Right lung (tissue), 5 donors: Measurements from ENCODE around the gene C1QTNF2. TPM values are rescaled to one million over a fixed set of nuclear protein-coding genes. Genes with fewer than 3 reads are reported as not detected.
"Not testable (repeated sequence)": the region's sequence is repeated elsewhere in the genome, so short reads cannot be mapped to it uniquely, and the experiment has no call there.

ENCODE experiments used
- DNase-seq, 2 donors: peaks; one replicate each; pipeline ENCODE4 v3.0.0-alpha.2; 2013
- polyA plus RNA-seq, 5 donors: library from polyadenylated mRNA; unstranded; fragments of 120-200 nt; gene quantifications; one replicate each; pipeline versions ENCODE4 v1.2.1 to v1.2.3, GENCODE V29; 2013; ENCODE audit warnings: inconsistent platforms in 1 of 5, low replicate concordance in 1 of 5; ENCODE audit not compliant: insufficient read length in 5 of 5, insufficient read depth in 1 of 5

Gene C1QTNF2
- polyA plus RNA-seq, 5 donors, result 2.9 to 5.1 (median 3.3) TPM

DNA sequence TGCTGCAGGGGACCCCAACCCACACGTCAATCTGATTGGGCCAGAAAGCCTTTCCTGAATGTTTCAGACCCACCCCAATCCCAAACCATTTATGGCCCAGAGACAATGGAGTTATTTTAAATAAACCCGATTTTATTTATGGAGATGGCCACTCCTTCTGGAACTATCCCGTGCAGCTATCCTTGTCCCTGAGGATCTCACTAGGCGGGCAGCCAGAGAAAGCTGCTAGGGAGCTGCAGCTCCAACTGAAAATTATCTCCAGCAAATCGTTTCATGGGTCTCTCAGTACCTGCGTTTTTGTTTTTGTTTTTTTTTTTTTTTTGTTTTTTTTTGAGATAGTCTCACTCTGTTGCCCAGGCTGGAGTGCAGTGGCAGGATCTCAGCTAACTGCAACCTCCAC, 23.0 kb downstream of the C1QTNF2 start:
- DNase-seq, result no peak

DNA sequence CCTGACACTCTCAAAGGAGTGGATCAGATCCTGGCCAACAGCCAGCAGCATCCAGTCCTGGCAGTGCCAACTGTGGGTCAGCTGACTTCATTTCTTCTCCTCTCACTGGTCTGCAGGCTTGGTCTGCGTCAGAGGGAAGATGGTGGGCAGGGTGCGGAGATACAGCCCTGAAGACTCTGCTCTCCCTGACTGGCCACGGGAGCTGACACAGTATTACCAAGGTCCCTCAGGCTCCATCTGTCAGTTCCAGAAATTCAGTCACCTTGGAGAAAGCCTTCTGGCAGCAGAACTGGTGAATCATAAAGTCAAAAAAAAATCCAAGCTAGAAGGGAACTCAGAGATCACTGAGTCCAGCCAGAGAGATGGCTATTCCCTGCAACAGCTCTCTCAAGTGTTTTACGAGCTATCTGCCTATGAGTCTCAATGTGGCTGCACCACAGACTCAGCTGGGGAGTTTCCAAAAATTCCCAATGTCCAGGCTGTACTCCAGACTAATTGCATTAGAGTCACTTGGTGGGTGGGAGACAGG, 27.9 kb downstream of the C1QTNF2 start:
- DNase-seq, result no peak

DNA sequence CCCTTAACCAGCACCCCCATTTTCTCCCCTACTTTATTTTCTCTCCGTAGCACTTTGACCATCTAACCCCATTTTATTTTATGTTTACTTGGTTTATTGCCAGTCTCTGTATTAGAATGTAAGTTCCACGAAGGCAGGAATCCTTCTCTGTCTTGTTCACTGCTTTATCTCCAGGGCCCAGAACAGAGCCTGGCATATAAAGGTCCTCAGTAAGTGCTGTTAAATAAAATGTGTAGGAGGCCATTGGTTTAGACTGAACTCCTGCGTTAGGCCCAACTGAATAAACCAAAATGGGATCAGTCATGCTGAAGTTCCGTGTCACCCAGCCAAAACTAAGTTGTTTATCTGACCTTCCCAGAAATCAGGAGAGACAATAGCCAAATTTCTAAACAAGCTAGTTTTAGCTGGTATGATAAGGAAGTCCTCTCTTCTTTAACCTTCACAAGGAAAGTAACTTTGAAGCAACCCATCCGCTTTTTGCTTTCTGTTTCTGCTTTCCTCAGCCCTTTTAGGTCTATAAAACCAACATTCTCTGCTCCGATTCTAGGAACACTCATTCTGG, 29.0 kb downstream of the C1QTNF2 start:
- DNase-seq, result no peak

DNA sequence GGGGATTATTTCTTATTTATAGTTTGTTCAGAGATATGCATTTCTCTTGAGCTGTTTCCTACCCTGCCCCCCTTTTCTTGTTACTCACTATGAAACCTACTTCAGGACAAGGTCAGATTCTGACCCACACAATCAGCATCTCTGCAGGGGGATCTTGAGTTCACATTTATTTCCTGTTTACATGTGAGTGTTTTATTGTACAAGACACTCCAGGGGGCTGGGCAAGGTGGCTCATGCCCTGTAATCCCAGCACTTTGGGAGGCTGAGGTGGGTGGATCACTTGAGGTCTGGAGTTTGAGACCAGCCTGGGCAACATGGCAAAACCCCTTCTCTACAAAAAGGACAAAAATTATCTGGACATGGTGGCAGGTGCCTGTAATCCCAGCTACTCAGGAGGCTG, 29.9 kb downstream of the C1QTNF2 start:
- not testable (repeated sequence) for DNase-seq

DNA sequence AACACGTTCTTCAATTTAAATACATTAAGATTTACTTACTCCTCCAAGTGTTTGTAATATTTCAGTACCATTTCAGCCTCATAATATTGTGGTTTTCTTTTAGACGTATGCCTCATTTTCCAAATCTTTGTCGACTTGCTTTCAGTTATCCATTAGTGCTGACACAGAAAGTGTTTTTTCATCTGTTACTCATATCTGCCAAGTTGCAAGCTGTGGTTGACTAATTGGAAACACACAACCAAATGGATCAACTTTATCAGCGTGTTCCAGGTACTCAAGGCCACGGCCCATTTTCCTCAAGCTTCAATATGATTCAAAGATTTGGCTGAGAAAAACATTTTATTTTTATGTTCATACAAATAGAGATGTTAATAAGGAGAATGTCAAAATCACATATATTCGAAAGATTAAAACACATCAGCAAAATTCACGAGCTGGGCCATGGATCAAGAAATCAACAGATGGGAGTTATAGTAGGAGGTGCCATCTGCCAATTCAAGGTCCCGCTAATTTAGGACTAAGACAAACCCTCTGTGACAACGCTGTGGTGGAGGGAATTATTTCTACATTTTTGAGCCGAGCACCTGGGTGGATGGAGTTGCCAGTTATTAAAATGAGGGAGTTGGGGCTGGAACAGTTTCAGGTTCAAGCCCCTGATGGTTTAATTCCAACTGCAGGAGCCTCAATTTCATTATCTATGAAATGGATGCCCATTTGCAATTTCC, 30.9 kb downstream of the C1QTNF2 start:
- DNase-seq, result no peak

DNA sequence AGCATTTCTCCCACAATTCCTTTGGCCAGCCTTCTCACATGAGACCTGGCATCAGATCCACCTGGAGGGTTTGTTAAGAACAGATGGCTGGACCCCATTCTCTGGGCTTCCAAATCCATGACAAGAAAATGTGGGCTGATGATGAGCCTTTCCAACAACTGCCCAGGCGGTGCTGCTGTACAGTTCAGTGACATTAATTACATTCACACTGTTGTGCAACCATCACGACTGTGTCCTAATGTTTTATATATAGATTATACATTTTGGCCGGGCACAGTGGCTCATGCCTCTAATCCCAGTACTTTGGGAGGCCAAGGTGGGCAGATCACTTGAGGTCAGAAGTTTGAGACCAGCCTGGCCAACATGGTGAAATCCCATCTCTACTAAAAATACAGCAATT, 35.7 kb downstream of the C1QTNF2 start:
- not testable (repeated sequence) for DNase-seq

DNA sequence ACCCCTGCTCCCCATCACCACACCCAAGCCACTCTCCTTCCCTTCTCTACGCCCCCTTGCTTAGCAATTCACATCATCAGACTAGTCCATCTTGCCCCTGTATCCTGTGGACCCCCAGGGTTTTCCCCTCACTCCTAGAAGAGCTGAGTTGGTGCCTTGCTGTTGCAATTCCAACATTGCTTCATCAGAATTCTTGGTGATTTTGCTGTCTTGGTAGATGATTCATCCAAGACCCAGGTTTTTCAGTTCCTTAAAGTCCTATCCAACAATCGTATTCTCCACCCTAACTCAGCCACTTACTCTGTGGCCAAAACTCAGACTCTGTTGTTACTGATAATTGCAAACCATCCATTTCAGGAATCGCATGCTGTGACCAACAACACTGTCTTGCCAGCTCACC, 36.7 kb downstream of the C1QTNF2 start:
- DNase-seq, result no peak

DNA sequence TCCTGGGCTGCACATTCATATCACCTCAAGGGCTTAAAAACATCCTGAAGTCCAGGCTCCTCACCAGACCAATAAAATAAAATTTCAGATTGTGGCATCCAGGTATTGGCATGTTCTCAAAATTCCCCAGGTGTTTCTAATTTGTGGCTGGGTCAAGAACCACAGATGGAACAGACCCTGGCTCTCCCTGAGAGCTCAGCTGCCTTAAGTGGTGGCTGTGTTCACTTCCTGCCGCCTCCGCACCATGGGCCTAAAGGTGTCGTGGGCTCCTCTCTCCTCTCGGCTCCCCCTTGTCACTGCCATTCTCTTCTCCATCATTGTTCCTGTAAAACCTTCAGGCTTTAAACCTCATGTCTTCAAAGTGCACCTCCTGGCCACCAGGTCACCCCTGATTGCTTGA, 40.2 kb downstream of the C1QTNF2 start:
- no peak for DNase-seq

DNA sequence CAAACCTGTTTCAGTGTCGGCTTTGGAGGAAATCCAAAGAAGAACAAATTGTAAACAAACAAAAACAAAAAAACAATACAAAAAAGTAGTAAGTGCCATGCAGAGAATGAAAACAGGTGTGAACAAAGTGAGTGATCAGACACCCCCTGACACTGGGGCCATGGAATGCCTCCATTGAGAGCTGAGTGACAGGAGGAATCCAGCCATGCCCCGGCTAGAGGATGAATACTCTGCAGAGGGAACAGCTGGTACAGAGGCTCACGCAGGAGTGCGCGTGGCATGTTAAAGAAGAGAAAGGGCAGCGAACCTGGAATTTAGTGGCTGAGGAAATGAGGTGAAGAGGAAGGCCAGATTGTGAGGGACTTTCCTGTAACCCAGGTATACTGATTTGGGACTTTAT, 42.6 kb downstream of the C1QTNF2 start:
- DNase-seq, result no peak

DNA sequence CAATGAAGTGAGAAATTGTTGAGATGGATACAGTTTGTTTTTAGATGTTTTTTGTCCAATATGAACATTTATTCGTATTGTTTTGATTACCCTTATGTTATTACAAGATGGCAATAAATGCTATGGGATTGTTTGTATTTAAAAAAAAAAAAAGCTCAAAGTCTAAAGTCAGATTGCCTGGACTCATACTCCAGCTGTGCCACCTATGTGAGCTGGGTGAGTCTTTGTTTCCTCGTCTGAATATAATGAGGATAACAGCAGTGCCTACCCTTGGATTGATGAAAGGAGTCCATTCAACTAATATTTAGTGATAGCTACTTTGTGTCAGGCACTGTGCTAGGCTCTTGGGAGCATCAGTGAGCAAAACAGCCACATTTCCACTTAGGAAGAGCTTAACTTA, 43.4 kb downstream of the C1QTNF2 start:
- no peak for DNase-seq

DNA sequence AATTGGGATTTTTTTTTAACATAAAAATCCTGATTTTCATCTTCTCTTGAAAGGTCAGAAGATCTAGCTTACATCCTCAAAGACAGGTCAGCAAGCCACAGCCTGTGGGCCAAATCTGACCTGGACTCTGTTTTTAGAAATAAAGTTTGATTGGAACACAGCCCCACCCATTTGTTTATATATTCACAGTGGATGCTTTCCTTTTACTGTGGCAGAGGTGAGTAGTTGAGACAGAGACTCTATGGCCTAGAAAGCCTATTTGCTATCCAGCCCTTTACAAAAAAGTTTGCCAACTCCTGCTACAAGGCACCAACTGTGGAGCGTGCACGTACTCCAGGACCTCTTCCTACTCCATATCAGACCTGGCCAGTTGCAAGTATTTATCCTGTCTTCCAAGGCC, 44.7 kb downstream of the C1QTNF2 start:
- no peak for DNase-seq

DNA sequence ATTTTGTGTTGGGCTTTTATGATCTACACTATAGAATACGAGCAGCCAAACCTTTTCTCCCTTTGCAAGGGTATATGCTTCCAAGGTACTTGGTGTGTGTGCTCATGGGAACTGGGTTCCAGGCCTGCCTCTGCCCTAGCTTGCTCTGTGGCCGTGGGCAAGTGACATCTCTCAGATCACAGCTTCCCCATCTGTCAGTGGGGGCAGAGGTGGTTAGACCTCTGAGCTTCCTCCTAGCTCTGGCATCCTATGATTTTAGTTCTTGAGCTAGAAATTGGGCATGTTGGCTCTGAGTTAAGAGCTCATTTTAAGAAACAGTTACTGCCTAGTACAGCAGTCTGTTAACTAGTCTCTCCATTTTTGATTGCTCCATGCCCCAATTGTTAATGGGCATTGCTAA, 45.5 kb downstream of the C1QTNF2 start:
- DNase-seq, result no peak

DNA sequence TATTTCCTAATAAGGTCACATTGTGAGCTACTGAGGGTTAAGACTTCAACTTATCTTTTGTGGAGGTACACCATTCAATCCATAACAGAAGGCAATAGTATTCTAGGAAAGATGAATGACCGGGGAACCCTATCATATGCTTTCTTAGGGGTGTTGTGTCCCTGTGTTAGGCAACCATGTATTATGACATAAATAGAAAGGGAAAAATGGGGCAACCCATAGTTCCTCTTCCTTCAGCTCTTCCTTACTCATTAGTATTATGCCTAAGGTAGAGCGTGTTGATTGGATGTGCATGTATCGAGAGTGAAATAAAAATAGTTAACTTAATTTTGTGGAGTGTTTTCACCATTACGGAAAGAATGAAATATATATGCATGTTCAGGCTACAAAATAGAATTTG, 52.0 kb downstream of the C1QTNF2 start:
- no peak for DNase-seq

DNA sequence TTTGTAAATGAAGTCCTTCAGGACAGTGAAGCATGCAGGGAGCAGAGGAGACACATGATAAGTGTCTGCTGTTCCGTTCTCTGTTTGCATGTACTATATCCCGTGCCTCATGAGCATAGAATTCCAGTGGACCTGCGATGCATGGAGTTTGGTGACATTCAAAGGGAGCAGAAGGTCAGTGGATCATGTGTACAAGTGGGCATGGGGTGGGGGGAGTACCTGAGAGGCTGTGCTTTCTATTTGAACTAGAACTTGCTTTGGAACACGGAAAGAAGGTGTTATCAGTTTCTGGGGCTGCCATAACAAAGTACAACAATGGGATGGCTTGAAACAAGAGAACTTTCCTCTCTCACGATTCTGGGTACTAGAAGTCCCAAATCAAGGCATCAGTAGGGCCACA, 53.0 kb downstream of the C1QTNF2 start:
- DNase-seq, result no peak

DNA sequence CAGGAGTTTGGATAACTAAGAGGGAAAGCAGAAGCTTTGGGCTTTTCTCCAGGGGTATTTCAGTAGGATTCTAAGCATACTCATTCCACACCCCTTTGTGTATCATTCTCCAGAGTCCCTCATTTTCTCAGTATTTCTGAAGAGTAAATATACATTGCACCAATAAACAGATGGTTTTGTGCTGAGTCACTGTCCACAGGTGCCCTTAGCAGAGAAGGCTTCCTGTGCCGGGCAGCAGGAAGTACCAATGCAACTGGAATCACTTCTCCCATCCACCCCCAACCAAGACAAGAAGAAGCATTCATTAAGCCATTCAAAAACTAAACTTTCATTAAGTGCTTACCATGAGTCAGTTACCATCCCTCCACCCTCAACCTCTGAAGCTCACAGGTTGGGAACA, 54.5 kb downstream of the C1QTNF2 start:
- DNase-seq, result no peak

DNA sequence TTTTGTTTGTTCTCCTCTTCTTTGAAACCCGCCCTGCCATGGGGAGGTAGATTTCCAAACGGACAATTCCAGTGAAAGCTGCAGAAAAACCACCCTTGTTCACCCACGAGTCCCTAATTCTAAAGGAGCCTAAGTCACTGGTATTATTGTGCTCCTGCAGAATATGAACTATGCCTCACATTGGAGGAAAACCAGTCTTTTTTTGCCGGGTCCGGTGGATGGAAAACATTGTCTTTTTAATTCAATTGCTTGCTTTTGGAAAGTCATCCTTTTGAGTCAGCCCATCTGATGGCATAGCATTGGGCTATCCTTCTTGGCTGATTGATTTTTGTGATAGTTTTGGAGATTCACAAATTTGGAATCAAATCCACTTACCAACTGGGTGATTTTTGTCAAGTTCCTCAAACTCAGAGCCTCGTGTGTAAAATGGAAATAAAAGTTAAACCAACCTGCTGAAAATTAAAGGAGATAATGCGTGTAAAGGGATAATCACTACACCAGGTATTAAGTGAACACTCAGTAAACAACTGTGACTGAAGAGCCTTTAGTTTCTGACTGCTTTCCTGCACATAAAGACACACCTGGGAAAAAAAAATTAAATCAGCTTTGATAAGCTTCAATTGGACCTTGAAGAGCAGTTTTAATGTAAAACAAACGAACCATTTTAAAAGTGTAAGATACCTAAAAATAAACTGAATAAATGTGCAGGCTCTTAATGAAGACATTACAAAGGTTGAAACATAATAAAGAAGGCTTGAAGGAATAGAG, 57.3 kb downstream of the C1QTNF2 start:
- no peak for DNase-seq

DNA sequence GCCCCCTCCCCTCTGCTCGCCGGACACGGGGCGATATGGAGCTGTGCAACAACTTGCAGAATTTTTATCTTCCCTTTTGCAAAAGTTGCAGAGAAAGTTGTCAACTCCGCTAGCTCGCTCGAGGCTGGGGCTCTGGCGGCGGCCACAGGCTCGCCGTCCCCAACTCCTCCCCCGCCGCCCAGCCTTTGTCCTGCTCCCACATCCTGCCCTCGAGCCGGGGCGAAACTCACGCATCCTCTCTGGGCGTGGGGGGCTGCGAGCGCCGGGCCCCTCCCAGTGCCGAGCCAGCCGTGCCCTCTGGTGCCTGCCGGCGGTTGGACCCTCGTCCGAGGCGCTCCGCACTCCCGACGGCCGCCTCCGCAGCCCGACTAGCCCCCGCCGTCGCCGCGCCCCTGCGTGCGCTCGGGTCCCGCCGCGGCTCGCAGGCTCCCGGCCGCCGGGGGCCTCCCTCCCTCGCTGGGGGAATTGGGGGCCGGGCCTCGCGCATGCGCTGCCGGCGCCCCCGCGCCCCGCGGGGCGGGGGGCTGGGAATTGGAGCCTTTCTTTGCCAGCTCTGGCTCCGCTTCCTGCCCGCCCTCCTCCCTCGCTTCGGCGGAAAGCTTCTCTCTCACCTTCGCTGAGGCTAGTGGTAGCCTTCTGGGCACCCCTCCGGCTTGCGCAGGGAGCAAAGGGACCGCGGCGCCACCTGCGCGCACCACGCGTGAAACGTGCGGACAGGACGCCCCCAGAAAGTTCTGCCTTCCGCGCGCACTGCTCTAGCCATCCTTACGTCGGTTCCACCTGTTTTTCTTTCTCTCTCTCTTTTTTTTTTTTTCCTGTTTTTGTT, 58.1 kb downstream of the C1QTNF2 start, which contains the start of gene CCNJL:
TSS of gene CCNJL (minus strand) at position 431 of the 826 bp plus-strand sequence. CDS start 641 bp downstream, outside the sequence.
- DNase-seq, result peak; percentile 78 to 80

DNA sequence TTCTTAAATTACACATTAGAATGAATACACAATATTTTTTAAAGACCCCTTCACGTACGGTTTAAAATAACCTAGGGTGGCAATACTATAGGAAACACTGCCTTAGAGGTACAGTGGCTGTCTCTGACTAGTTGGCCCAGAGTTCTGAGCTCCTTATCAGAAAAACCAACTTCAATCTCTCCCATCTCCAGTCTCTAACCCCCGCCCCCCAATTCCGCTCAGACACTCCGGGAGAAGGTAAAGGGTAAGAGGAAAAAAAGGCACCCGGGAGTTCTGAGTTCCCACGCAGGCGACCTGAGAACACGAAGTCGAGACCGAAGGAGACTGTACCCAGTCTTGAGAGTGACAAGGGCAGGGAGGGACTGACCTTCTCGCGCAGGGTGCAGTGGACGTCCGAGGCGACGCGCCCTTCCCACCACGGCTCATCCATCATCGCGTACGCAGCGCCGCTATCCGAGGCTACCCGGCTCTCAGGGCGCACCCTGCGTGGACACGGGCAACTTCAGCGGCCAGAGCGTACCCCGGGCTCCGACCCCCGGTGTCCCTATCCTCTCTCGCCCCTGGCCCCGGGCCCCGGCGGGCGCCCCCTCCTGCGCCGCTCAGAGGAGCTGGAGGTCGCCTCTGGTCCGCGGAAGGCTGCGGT, 58.8 kb downstream of the C1QTNF2 start:
- no peak for DNase-seq

DNA sequence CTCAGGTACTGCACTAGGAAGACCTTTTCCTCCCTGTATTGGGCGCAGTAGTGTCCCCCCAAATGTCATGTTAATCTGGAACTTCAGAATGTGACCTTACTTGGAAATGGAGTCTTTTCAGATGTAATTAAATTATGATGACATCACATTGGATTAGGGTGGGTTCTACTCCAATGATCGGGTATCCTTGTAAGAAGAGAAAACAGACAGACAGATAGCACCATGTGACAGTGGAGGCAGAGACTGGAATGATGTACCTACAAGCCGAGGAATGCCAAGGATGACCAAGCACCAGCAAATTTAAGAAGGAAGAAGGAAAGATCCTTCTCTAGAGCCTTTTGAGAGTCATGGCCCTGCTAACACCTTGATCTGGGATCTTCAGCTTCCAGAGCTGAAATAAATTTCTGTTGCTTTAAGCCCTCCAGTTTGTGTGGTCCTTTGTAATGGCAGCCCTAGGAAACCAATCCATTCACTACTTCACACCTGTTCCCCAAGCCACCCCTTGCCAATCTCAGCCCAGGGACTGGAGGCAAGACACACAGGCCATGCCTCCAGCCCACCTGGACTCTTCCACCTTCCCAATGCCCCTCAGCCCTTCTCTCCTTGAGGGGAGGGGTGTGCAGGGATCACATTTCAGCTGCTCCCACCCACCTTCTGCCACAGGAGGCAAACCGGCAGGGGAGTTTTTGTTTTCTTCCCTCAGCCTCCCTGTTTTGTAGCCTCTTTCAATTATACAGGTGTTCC, 59.7 kb downstream of the C1QTNF2 start:
- DNase-seq, result no peak

DNA sequence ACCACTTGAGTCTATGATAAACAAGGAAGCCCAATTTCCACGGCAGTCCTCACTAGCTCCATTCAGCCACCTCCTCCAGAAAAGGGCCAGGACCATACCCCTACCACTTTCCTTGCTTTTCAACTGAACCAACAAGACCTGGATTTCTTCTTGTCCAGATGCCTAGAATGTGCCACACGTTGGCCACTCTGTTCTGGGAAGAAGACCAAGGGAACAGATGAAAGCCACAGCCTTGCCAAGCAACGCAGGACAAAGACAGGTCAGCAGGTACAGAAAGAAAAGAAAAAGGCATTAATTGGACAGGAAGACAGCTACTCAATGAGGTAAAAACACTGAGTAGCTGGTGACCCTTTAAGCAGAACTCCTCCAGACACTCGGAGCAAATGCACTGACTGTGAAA, 60.3 kb downstream of the C1QTNF2 start:
- DNase-seq, result no peak

DNA sequence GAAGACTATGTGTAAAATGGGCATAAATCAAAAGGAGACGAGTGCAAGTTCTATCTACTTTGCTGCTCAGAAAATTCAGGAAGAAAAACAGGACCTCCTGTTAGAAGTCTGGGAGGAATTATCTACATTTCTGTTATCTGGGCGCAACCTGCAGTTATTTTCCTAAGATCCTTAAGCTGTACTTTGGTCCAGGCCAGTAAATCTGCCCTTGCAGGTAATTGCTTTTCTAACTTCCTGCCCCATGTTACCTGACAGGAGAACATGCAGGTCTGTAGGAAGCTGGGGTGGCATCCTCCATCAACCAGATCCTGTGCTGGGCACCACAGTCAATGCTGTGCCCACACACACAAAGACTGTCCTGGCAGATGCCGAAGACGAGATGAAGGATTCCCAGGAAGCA, 63.7 kb downstream of the C1QTNF2 start:
- DNase-seq, result no peak
